LNCaP clone FGC (cell line): Measurements from ENCODE around the gene SKAP1.
"Not testable (repeated sequence)": the region's sequence is repeated elsewhere in the genome, so short reads cannot be mapped to it uniquely, and the experiment has no call there.

ENCODE experiments used
- DNase-seq: peaks from one replicate; pipeline ENCODE4 v3.0.0-alpha.2; 2011; ENCODE audit warnings: low read depth
- H3K4me3 ChIP-seq: 2 replicates; pipeline ENCODE4 v1.5.1; 2011; ENCODE audit warnings: mild to moderate bottlenecking, low read depth, low read length, control low read depth
- CTCF ChIP-seq: IDR thresholded peaks from 2 replicates; pipeline ENCODE4 v1.5.1; 2012; ENCODE audit warnings: mild to moderate bottlenecking; ENCODE audit not compliant: control insufficient read depth, insufficient read depth; ENCODE audit errors: extremely low read depth

SKAP1 gene

GRCh38 chr17:48246612-48247011 lies 183.4 kb downstream of the SKAP1 start:
- TF ChIP-seq CTCF = no peak
- H3K4me3 ChIP-seq = no peak overlapping the region
- no peak for DNase-seq

- not testable (repeated sequence) for H3K4me3 ChIP-seq
These were observed 184.5 kb downstream of the SKAP1 start for GRCh38 chr17:48245465-48246033.

GRCh38 chr17:48244814-48245213 lies 185.2 kb downstream of the SKAP1 start:
- H3K4me3 ChIP-seq = no peak overlapping the region
- DNase-seq = no peak
- TF ChIP-seq CTCF = no peak

More at GRCh38 chr17:48245465-48246033, 184.5 kb downstream of the SKAP1 start:
- not testable (repeated sequence) for DNase-seq

GRCh38 chr17:48244121-48244711 lies 185.8 kb downstream of the SKAP1 start:
- DNase-seq = no peak
- no peak for TF ChIP-seq CTCF
- H3K4me3 ChIP-seq = no peak overlapping the region

GRCh38 chr17:48241770-48242497 lies 188.1 kb downstream of the SKAP1 start:
- H3K4me3 ChIP-seq = no peak overlapping the region
- DNase-seq = no peak
- no peak for TF ChIP-seq CTCF

- DNase-seq = no peak
- no peak for TF ChIP-seq CTCF
- no peak overlapping the region for H3K4me3 ChIP-seq
These were observed 188.9 kb downstream of the SKAP1 start for GRCh38 chr17:48241131-48241591.

GRCh38 chr17:48240562-48241130 lies 189.4 kb downstream of the SKAP1 start:
- H3K4me3 ChIP-seq = no peak overlapping the region
- TF ChIP-seq CTCF = no peak
- no peak for DNase-seq
